ENCODE results near the gene IL1RAP. TPM values are rescaled to one million over a fixed set of nuclear protein-coding genes. Genes with fewer than 3 reads are reported as not detected.

Gene IL1RAP
- total RNA-seq, 1 donor from 2014 or later, result 8.2 TPM

- no peaks in the 10 kb centered on the region for H3K9me3 Mint-ChIP-seq
- no peaks in the 10 kb centered on the region for H3K4me1 Mint-ChIP-seq (ENCODE audit: unreplicated experiment)
- DNase-seq (ENCODE audit: extremely low spot score, unreplicated experiment), result no peak
- H3K4me3 Mint-ChIP-seq, result no peak overlapping the region
- TF ChIP-seq CTCF (conservative IDR thresholded peaks at IDR 0.05), result no peak
- H3K27me3 Mint-ChIP-seq, result no peaks in the 10 kb centered on the region
- H3K36me3 Mint-ChIP-seq, result no peaks in the 10 kb centered on the region
- no peak overlapping the region for H3K27ac Mint-ChIP-seq
Observed at GRCh38 chr3:190579514-190580137, 65.7 kb downstream of the IL1RAP start.

- no peaks in the 10 kb centered on the region for H3K36me3 Mint-ChIP-seq
- no peak for TF ChIP-seq CTCF (conservative IDR thresholded peaks at IDR 0.05)
- no peaks in the 10 kb centered on the region for H3K27me3 Mint-ChIP-seq
- no peak overlapping the region for H3K4me3 Mint-ChIP-seq
- H3K9me3 Mint-ChIP-seq, result no peaks in the 10 kb centered on the region
- H3K4me1 Mint-ChIP-seq (ENCODE audit: unreplicated experiment), result no peaks in the 10 kb centered on the region
- DNase-seq (ENCODE audit: extremely low spot score, unreplicated experiment), result no peak
- H3K27ac Mint-ChIP-seq, result no peak overlapping the region
Observed at GRCh38 chr3:190580417-190580816, 66.5 kb downstream of the IL1RAP start.

- peaks cover 5% of the 10 kb centered on the region for H3K4me1 Mint-ChIP-seq (ENCODE audit: unreplicated experiment)
- no peak overlapping the region for H3K27ac Mint-ChIP-seq
Observed at GRCh38 chr3:190581041-190581541, 67.2 kb downstream of the IL1RAP start.

GRCh38 chr3:190582667-190583066 lies 68.8 kb downstream of the IL1RAP start:
- Mint-ChIP-seq H3K9me3 (peaks cover 4% of the 10 kb centered on the region), H3K27me3 (no peaks in the 10 kb centered on the region), H3K27ac (no peak overlapping the region), H3K36me3 (no peaks in the 10 kb centered on the region), H3K4me3 (no peak overlapping the region), H3K4me1 (ENCODE audit: unreplicated experiment) (peaks cover 12% of the 10 kb centered on the region)
- no peak for DNase-seq (ENCODE audit: extremely low spot score, unreplicated experiment)
- no peak for TF ChIP-seq CTCF (conservative IDR thresholded peaks at IDR 0.05)

More at GRCh38 chr3:190581041-190581541, 67.2 kb downstream of the IL1RAP start:
- peaks cover 4% of the 10 kb centered on the region for H3K9me3 Mint-ChIP-seq
- DNase-seq (ENCODE audit: extremely low spot score, unreplicated experiment), result no peak
- H3K27me3 Mint-ChIP-seq, result no peaks in the 10 kb centered on the region
- no peak for TF ChIP-seq CTCF (conservative IDR thresholded peaks at IDR 0.05)
- H3K4me3 Mint-ChIP-seq, result no peak overlapping the region
- H3K36me3 Mint-ChIP-seq, result no peaks in the 10 kb centered on the region

GRCh38 chr3:190585805-190586630 lies 72.1 kb downstream of the IL1RAP start:
- Mint-ChIP-seq H3K4me1 (ENCODE audit: unreplicated experiment) (peaks cover 12% of the 10 kb centered on the region), H3K27me3 (no peaks in the 10 kb centered on the region), H3K27ac (peak overlapping the region; percentile 78), H3K4me3 (peak overlapping the region; percentile 39), H3K9me3 (peaks cover 4% of the 10 kb centered on the region), H3K36me3 (no peaks in the 10 kb centered on the region)
- no peak for TF ChIP-seq CTCF (conservative IDR thresholded peaks at IDR 0.05)
- no peak for DNase-seq (ENCODE audit: extremely low spot score, unreplicated experiment)
